GM12891 (cell line): ENCODE data around the gene BRD4.

Experiments used
- POLR2A ChIP-seq: IDR thresholded peaks from 2 replicates; pipeline ENCODE4 v1.6.1; 2011; ENCODE audit warnings: low read depth, low read length, control low read depth
- TAF1 ChIP-seq: IDR thresholded peaks from 2 replicates; pipeline ENCODE4 v1.6.1; 2011; ENCODE audit warnings: low read depth, low read length, control low read depth

GRCh38 chr19:15251010-15251748 lies 81.2 kb downstream of the BRD4 start:
- TF ChIP-seq POLR2A (no peak), TAF1 (no peak)
